Measurements from ENCODE around the gene TAF3.

- TF ChIP-seq EZH2 (IDR thresholded peaks at IDR 0.05; ENCODE audit: borderline replicate concordance, low read depth, low read length, severe bottlenecking) (no peak), CTCF (IDR thresholded peaks at IDR 0.05; ENCODE audit: borderline replicate concordance, extremely low read depth, low read length, poor library complexity, severe bottlenecking) (no peak)
Measured at GRCh38 chr10:7817984-7818294, 366 bp upstream of the TAF3 start.

Measured in DND-41 (cell line).